HG03342 (cell line): Measurements from ENCODE around the gene CCDC30.
"Not testable (repeated sequence)": the region's sequence is repeated elsewhere in the genome, so short reads cannot be mapped to it uniquely, and the experiment has no call there.

ENCODE experiments used
- ATAC-seq: cut with Tn5 transposase; IDR thresholded peaks from one replicate; pipeline ENCODE4 v1.9.1; 2021; ENCODE audit warnings: mild to moderate bottlenecking, moderate library complexity; ENCODE audit not compliant: unreplicated experiment

CCDC30 gene

GRCh38 chr1:42627205-42627604, 164.1 kb downstream of the CCDC30 start:
- ATAC-seq: not testable (repeated sequence)

DNA sequence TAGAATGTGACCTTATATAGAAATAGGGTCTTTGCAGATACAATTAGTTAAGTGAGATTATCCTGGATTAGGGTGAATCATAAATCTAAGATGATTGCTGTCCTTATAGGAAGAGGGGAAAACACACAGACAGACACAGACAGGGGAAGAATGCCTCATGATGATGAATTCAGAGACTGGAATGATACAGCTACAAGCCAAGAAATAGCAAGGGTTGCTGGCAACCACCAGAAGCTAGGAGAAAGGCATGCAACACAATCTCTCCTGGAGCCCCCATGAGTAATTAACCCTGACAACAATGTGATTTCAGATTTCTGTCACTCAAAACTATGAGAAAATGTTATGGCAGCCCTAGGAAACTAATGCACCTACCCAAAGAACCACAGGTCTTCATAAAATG, 176.0 kb downstream of the CCDC30 start:
- ATAC-seq: no peak

DNA sequence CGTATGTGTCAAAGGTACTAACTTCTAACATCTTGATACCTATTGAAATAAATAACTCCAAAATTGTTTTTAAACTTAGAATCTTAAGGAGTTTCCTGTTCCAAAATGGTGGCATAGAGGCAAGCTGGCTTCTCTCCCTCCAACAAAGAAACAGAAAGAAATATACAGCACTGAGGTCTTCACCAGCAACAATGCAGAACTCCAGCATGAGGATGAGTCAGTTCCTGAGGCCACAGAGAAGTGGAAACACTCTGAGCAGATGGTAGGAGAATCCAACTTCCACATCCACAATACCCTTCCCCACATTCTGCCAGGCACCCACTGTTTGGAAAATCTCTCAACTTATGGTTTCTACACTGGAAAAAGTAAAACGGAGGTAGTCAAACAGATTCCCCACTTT, 183.0 kb downstream of the CCDC30 start:
- no peak for ATAC-seq

GRCh38 chr1:42657201-42657600, 194.1 kb downstream of the CCDC30 start:
- ATAC-seq: no peak

GRCh38 chr1:42657981-42658876, 195.1 kb downstream of the CCDC30 start, which contains the start of gene PPIH:
TSS of gene PPIH (plus strand) at chr1:42658423. CDS start at chr1:42658447, 24 bp downstream.
- peak; percentile 96 for ATAC-seq

GRCh38 chr1:42658877-42659337, 195.8 kb downstream of the CCDC30 start:
- no peak for ATAC-seq

DNA sequence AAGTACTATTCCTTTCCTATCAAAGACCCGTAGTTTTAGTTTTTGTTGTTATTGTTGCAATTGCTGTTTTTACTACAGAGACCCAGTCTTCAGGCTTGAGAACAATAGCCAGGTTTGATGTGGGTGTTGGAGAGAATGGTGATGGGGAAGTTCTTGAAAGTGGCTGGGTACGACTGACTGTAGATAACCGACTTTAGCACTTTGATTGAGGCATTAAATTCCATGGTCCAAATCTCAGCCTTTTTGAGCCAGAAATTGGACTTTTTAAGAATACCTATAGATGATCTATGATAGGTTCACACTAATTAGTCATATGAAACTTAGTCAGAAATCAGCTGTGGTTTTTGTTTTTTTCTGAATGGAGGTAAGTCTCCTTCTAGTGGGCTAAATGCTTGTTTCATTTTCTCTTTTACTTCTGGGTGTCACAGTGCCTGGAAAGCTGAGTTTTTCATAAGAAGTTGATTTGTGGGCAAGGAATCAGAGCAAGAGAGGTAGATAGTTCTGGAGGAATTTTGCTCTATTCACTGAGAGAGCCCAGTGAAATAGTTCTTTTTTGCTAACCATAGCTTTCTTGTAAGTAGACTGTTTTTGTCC, 197.9 kb downstream of the CCDC30 start:
- no peak for ATAC-seq

- ATAC-seq: no peak
These were observed 206.8 kb downstream of the CCDC30 start for GRCh38 chr1:42669936-42670335.

- ATAC-seq: no peak
These were observed 207.3 kb downstream of the CCDC30 start for GRCh38 chr1:42670425-42670824.

DNA sequence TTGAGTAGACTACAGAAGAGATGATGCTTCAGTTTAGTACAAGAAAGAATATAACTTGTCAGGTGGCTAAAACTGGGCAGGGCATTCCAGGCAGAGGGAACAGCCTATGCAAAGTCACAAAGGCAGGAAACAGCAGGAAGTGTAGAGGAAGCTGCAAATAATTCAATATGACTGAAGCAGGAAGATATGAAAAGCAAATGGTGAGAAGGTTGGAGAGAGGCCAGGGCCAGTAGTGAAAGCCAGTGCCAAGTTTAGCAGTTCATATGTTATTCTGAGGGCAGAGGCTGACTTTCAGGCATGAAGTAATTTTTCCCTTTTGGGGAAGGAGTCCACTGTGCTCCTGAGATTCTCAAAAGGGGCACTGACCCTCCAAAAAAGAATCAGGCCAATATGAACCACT, 211.1 kb downstream of the CCDC30 start:
- ATAC-seq: no peak

DNA sequence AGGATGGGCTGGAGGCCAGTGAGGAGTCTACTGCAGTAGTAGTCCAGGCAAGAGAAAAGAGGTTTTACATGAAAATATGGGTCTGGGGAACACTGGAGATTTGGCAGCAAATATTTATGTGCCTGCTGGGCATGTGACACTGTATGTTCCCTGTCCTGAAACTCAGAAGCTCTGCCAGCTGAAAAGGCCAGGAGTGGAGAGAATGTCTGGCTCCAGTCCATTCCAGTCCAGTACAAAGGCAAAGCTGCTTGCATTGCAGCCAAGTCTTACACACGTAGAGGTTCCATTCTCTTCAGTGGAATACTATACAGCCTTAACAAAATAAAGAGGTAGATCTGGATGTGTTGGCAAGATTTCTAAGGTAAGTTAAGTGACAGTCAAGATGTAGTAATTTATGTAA, 211.6 kb downstream of the CCDC30 start:
- ATAC-seq: no peak

GRCh38 chr1:42675467-42675866, 212.4 kb downstream of the CCDC30 start:
- no peak for ATAC-seq

DNA sequence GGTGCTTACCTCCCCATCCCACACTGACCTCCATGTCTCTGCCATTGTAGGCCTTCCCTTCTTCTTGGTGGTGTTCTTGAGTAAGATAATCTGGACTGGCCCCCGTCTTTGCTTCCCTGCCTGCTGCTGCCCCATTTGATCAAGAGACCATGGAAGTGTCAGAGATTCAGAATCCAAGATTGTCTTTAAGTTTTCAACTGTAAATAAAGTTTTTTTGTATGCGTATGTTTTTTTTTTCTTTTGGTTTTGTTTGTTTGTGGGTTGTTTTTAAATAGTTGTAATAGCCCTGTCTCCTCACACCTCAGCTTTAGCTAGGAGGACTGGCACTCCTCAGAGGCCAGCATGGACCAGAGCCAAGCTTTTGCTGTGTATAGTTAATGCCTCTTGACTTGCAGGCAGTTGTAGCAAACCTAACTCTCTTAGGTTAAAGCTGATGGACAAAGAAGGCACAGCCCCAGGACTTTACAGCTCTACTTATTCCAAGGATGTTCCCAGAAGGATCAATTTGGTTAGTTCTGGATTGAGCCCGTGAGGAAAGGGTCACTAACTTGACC, 213.5 kb downstream of the CCDC30 start:
- ATAC-seq: no peak

- ATAC-seq: no peak
These were observed 216.4 kb downstream of the CCDC30 start for GRCh38 chr1:42679364-42679983.

GRCh38 chr1:42680055-42680454, 217.0 kb downstream of the CCDC30 start:
- no peak for ATAC-seq

- no peak for ATAC-seq
These were observed 218.0 kb downstream of the CCDC30 start for GRCh38 chr1:42680921-42681683.

DNA sequence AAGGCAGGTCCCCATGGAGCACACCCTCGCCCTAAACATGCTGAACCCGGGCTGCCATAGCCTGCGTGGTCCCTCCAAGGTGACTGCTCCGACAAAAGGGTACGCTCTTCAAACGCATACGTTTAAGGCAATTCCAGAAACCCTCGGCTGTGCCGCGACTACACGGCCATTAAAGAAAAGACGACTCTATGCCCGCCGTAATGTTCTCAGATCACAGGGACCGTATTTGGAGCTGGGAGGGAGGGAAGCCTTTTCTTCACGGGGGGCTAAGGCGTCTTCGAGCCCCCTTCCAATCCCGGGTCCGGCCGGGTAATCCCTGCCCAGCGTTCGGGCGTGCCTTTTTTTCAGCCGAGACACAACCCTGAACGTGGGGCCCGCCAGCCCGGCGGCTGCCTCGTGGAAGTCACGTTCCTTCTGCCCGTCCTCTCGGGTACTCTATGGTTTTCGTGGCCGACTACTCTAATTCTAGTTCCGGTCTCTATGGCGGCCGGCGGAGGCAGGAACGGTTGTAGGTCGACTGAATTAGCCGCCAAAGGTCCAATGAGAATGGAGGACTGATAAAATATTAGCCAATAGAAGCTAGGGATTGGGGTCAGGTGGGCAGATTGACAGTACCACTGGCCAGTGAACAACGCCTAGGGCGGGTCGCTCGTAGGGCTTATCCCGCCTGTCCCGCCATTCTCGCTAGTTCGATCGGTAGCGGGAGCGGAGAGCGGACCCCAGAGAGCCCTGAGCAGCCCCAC, 218.8 kb downstream of the CCDC30 start, which contains the start of gene YBX1:
YBX1 (plus strand) TSS at position 678 of the 743 bp plus-strand sequence. CDS start 148 bp downstream, outside the sequence.
- ATAC-seq: peak; percentile 86

- peak; percentile 11 for ATAC-seq
These were observed 219.3 kb downstream of the CCDC30 start for GRCh38 chr1:42682484-42682738.

DNA sequence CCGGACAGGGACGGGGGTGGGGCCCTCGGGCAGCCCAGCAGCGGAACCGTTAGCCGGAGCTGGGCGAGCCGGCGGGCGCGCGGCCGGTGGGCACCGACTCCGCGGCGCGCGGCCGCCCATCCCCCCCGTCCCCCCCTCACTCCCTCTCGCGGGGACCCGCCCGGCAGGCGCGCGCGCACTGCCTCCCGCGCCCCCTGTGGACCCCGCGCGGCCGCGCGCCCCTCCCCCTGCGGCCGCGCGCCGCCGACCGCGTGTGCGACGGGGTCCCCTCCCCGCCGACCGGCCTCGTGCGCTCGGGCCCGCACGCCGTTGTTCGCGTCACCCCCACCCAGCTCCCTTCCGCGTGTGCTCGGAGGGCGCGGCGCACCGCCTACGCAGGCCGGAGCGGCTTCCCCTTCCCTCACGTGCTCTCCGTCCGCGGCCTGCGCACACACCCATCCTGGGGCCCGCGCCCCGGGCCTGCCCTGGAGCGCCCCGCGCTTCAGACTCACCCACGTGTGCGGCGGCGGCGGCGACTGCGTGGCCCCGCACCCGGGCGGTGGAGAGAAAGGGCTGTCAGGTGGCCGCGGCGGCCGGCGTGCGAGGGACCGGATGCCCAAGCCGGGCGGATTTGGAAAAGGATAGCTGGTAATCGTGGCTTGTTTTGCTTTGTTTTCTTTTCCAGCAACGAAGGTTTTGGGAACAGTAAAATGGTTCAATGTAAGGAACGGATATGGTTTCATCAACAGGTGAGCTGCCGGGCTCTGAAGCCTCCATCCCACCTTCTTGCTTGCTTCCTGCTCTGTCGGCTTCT, 219.8 kb downstream of the CCDC30 start:
- peak; percentile 39 for ATAC-seq
